Ascending aorta (tissue), 2 donors: ENCODE measurements around the gene TSC22D2. TPM values are rescaled to one million over a fixed set of nuclear protein-coding genes. Genes with fewer than 3 reads are reported as not detected.
A peak's percentile ranks its signal among the peaks of the same experiment; 100 is the strongest.

Experiments used
- DNase-seq, 2 donors: peaks; one replicate each; pipeline ENCODE4 v3.0.0-alpha.2; 2019; ENCODE audit warnings: low spot score in 2 of 2
- H3K27ac ChIP-seq, 2 donors: fragments of 200-600 bp; sonication (generic); one replicate each; pipeline ENCODE4 v1.5.1; 2016 to 2017; ENCODE audit warnings: mild to moderate bottlenecking in 1 of 2
- H3K27me3 ChIP-seq: fragments of 200-600 bp; sonication (generic); one replicate; pipeline ENCODE4 v1.5.1; 2017
- H3K36me3 ChIP-seq, 2 donors: fragments of 200-600 bp; sonication (generic); one replicate each; pipeline ENCODE4 v1.5.1; 2016
- H3K4me1 ChIP-seq, 2 donors: fragments of 200-600 bp; sonication (generic); one replicate each; pipeline ENCODE4 v1.5.1; 2016 to 2017; ENCODE audit warnings: mild to moderate bottlenecking in 1 of 2
- H3K4me3 ChIP-seq, 2 donors: fragments of 200-600 bp; sonication (generic); one replicate each; pipeline ENCODE4 v1.5.1; 2016 to 2017; ENCODE audit warnings: mild to moderate bottlenecking in 1 of 2
- H3K9me3 ChIP-seq, 2 donors: fragments of 200-600 bp; sonication (generic); one replicate each; pipeline ENCODE4 v1.5.1; 2016
- CTCF ChIP-seq, 3 experiments: fragments of 200-600 bp in 2 of 3; fragments of 450-650 bp in 1 of 3; sonication (generic) in 2 of 3; IDR thresholded peaks; one replicate each; pipeline ENCODE4 v1.5.1; 2016 to 2019; ENCODE audit warnings: antibody characterized with exemption in 3 of 3, mild to moderate bottlenecking in 1 of 3, moderate library complexity in 1 of 3
- intact Hi-C: fragments of 100-400 bp; cut with DNase I; formaldehyde crosslinking; loops from one replicate; pipeline ENCODE4 v1.15.1; 2023
- total RNA-seq: library from RNA; depleted of rRNA; stranded (reverse); fragments of >200 nt; gene quantifications from one replicate; pipeline ENCODE4 v1.1.0, GENCODE V29; 2016

The TSC22D2 gene
- total RNA-seq, 1 donor from 2014 or later, result 17.9 TPM

GRCh38 chr3:150404023-150404422 lies 4.1 kb upstream of the TSC22D2 start:
- no peak for DNase-seq
- no peaks in the 10 kb centered on the region for H3K9me3 ChIP-seq
- intact Hi-C loops, result loop anchor here (10.0 kb wide), 1 partner anchor 589 kb away; the partner anchor contains the start of gene RNF13
- no peaks in the 10 kb centered on the region for H3K36me3 ChIP-seq
- H3K27me3 ChIP-seq, result no peaks in the 10 kb centered on the region
- no peak for TF ChIP-seq CTCF (IDR thresholded peaks at IDR 0.05)
- no peak overlapping the region for H3K4me3 ChIP-seq
- H3K4me1 ChIP-seq, result peaks cover 0 to 3% of the 10 kb centered on the region in 2 donors
- H3K27ac ChIP-seq, result no peak overlapping the region

DNA sequence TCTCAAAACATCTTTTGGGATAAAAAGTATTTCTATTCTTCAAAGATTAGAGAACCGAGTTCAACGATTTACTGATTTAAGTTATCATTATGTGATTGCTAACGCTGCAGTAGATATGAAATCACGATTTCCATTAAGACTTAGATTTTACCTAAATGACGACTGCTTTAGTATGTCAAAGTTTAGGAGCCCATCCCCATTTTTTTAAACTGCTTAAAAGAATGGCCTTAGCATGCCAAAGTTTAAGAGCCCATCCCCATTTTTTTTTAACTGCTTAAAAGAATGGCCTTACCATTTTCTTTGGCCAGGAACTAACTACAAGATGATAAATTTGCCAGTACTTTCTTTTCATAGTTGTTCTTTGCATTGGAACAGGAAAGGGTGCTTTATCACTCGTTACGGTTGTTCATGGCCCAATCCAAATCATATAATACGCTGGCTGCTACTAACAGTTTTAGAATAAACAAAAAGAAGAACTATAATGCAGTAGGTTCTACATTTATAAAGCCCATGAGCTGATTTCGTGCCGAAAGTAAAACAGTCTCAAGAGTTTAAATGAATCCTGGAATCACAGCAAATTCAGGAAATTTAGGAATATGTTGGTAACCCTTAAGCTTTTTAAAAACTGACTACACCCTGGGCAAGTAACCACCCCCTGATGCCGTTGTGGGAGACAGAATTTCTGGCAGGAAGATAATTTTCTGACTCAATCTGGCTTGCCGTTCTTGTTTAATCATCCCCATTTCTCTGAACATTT lies 869 bp upstream of the TSC22D2 start:
- intact Hi-C loops, result loop anchor here (1.0 to 10.0 kb wide), 6 partner anchors 36 to 592 kb away; partner anchors contain the start of genes EIF2A, RNF13, SELENOT and SERP1
- H3K4me1 ChIP-seq, result peaks cover 0 to 3% of the 10 kb centered on the region in 2 donors
- peak overlapping the region; percentile 59 to 81 for H3K4me3 ChIP-seq
- no peak for TF ChIP-seq CTCF (IDR thresholded peaks at IDR 0.05)
- H3K27me3 ChIP-seq, result no peaks in the 10 kb centered on the region
- DNase-seq, result no peak
- H3K27ac ChIP-seq, result peak overlapping the region; percentile 97 to 99
- H3K36me3 ChIP-seq, result no peaks in the 10 kb centered on the region
- H3K9me3 ChIP-seq, result no peaks in the 10 kb centered on the region

GRCh38 chr3:150407808-150408220 lies 284 bp upstream of the TSC22D2 start:
- H3K9me3 ChIP-seq, result no peaks in the 10 kb centered on the region
- peak overlapping the region; percentile 59 to 81 for H3K4me3 ChIP-seq
- no peak for TF ChIP-seq CTCF (IDR thresholded peaks at IDR 0.05)
- DNase-seq, result no peak
- H3K27ac ChIP-seq, result peak overlapping the region; percentile 97 to 99
- H3K27me3 ChIP-seq, result no peaks in the 10 kb centered on the region
- intact Hi-C loops, result loop anchor here (1.0 to 10.0 kb wide), 9 partner anchors 37 to 593 kb away; partner anchors contain the start of genes EIF2A, PFN2, RNF13 and SELENOT
- H3K36me3 ChIP-seq, result no peaks in the 10 kb centered on the region
- peaks cover 0 to 3% of the 10 kb centered on the region in 2 donors for H3K4me1 ChIP-seq

GRCh38 chr3:150409125-150409511 lies 1.0 kb downstream of the TSC22D2 start:
- Histone ChIP-seq H3K9me3 (no peaks in the 10 kb centered on the region), H3K36me3 (no peaks in the 10 kb centered on the region), H3K4me1 (peaks cover 0 to 3% of the 10 kb centered on the region in 2 donors), H3K27ac (peak overlapping the region; percentile 97 to 99), H3K27me3 (no peaks in the 10 kb centered on the region), H3K4me3 (peak overlapping the region; percentile 59 to 81)
- intact Hi-C loops, result loop anchor here (2.0 to 10.0 kb wide), 5 partner anchors 38 to 594 kb away; partner anchors contain the start of genes RNF13, SELENOT and SIAH2
- DNase-seq, result no peak
- TF ChIP-seq CTCF (IDR thresholded peaks at IDR 0.05), result no peak

DNA sequence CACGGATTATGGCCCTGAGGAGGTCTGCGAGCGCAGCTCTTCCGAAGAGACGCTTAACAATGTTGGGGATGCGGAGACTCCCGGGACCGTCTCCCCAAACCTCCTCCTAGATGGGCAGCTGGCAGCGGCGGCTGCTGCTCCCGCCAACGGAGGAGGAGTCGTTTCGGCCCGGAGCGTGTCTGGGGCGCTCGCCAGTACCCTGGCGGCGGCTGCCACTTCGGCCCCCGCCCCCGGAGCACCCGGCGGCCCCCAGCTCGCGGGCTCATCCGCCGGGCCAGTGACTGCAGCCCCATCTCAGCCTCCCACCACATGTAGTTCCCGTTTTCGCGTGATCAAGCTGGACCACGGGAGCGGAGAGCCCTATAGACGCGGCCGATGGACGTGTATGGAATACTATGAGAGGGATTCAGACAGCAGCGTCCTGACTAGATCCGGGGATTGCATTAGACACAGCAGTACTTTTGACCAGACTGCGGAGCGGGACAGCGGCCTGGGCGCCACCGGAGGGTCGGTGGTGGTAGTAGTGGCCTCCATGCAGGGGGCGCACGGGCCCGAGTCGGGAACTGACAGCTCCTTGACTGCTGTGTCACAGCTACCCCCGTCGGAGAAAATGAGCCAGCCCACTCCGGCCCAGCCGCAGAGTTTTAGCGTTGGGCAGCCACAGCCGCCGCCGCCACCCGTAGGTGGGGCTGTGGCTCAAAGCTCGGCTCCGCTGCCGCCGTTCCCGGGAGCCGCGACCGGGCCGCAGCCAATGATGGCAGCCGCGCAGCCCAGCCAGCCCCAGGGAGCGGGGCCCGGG lies 1.6 kb downstream of the TSC22D2 start:
- Histone ChIP-seq H3K4me3 (peak overlapping the region; percentile 59 to 81), H3K27me3 (no peaks in the 10 kb centered on the region), H3K9me3 (no peaks in the 10 kb centered on the region), H3K36me3 (no peaks in the 10 kb centered on the region), H3K27ac (peak overlapping the region; percentile 97 to 99), H3K4me1 (peaks cover 0 to 7% of the 10 kb centered on the region in 2 donors)
- intact Hi-C loops, result loop anchor here (2.0 to 10.0 kb wide), 7 partner anchors 38 to 595 kb away; partner anchors contain the start of genes RNF13, SELENOT and SIAH2
- peak; percentile 61 to 71 (median 69) for TF ChIP-seq CTCF (IDR thresholded peaks at IDR 0.05)
- DNase-seq, result peak; percentile 48 to 89
